GM19463 (cell line): ENCODE measurements around the gene AFDN.
"Not testable (repeated sequence)": the region's sequence is repeated elsewhere in the genome, so short reads cannot be mapped to it uniquely, and the experiment has no call there.

Source experiments
- ATAC-seq: cut with Tn5 transposase; IDR thresholded peaks from one replicate; pipeline ENCODE4 v1.9.1; 2021; ENCODE audit warnings: mild to moderate bottlenecking, moderate library complexity; ENCODE audit not compliant: unreplicated experiment

Gene AFDN

DNA sequence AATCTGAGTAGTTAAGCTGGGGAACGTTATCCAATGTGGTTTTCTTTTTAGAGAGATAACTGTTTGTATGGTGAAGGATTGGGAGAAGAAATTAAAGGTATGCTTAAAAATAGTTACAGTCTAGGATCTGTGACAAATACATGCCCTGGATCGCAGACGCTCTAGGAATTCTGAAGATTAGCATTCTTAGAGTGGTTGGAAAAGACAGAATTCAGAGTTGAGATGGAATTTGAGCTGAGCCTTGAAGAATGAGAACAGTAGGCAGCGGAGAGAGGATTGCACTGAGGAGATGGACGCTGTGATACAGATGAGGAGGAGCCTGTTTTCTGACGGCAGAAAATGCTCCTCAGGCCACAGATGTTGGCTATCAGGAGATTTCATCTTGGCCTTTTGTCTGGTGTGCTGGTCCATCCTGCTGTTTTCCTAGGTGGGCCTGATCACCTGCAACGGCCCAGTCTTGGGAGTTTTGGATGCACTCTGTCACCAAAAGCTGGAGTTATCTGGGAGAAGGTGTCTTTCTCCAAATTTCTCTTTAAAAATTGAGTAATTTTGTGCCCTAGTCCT, 122.5 kb downstream of the AFDN start:
- ATAC-seq, result no peak

DNA sequence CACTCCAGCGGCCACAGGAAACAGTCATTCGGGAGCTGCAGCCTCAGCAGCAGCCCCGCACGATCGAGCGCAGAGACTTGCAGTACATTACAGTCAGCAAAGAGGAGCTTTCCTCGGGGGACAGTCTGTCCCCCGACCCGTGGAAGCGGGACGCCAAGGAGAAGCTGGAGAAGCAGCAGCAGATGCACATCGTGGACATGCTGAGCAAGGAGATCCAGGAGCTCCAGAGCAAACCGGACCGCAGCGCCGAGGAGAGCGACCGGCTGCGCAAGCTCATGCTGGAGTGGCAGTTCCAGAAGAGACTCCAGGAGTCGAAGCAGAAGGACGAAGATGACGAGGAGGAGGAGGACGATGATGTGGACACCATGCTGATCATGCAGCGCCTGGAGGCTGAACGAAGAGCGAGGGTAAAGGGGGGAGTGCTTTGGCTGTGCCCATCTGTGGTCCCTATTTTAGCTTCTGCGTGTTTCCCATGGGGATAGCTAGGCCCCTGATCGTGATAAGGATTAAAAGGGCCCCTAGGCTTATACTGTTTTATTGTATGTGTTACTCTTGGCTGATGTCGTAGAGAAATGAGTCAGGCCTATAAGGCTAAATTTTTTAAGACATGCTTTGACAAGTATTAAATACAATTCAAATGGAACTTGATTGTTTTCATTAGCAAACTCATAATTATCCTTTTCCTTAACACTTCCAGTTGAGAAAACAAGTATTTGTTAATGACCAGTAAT, 125.2 kb downstream of the AFDN start:
- ATAC-seq, result no peak

DNA sequence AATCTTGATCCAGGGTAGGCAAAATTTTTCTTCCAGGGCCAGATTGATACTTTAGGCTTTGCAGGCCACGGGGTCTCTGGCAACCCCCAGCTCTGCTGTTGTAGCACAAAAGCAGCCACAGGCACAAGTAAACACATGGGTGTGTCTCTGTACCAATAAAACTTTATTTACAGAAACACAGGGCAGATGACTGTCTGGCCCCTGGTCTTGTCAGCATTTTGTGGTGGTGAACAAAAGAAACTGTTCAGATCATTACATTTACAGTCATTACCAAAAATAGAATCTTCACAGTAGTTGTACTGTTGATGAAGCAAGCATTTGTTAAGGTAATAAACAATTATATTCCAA, 125.8 kb downstream of the AFDN start:
- ATAC-seq, result no peak

- no peak for ATAC-seq
Measured at GRCh38 chr6:167953551-167953950, 126.8 kb downstream of the AFDN start.

DNA sequence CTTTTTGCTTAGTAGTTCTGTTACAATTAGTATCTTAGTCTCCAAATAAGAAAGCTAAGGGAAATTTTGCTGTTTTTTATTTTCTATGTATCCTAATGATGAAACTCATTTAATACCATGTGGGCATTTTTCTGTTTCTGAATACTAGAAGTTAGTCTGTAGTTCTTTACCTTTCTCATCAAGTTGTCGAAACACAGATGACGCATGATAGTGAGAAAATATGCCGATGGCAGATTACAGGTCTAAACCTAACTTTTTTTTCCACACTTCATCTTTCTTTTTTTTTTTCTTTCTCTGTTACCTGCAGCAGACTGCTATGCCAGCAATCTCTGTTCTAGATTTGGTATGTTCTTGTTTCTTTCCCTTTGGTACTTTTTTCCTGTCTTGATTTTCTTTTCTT, 127.4 kb downstream of the AFDN start:
- ATAC-seq, result no peak

DNA sequence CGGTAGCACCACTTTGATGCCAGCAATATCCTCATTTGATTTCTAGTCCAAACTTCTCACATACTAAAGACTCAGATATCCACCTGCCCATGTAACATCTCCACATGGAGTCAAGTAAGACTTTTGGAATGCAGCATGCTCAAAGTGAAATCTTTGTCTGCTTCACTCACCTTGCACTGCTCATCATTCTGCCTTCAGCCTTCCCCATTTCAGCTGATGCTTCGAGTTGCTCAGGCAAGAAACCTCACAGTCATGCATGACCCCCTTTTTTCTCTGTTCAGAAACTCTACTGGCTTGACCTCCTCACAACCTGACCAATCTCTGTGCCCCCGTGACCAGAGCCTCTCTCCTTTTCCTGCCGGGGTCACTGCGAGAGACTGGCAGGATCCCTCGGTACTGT, 129.8 kb downstream of the AFDN start:
- no peak for ATAC-seq

DNA sequence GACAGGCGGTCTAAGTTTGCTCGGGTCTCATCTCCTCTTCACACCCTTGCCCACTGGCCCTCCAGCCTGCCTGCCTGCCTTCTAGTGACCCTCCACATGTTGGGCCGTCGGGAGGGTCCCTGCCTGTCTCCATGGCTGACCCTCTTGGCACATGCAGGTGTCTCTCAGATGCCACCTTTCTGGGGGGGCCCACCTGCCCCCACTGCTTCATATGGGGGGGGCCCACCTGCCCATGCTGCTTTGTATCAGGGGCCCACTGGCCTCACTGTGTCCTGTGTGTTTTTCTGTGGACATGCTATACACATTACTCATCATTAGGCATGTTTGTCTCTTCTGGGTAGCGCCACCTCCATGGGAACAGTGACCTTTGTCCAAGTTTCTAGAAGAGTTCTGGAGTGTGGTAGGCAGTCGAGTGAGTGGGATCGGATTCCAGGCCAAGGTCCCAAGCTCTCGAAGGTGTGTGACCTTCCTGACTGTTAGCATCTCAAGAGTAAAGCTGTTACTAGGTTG, 130.3 kb downstream of the AFDN start:
- no peak for ATAC-seq

DNA sequence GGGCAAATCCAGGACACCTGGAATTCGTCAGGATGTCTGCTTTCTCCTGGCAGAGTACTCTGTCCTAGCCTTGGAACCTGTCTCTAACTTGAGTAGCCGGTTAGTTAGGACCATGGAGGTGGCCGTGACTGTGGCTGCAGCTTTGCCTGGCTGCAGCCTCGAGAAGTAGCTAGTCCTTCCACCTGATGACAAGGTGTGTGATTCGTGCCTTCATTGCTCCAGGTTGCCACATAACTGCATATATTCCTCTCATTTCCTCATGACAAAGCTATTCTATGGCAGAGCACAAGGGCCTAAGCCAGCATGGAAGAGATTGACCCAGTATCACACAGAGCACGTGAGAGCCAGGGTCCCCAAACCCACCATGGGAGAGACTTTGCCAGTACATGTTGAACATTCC, 130.9 kb downstream of the AFDN start:
- no peak for ATAC-seq

DNA sequence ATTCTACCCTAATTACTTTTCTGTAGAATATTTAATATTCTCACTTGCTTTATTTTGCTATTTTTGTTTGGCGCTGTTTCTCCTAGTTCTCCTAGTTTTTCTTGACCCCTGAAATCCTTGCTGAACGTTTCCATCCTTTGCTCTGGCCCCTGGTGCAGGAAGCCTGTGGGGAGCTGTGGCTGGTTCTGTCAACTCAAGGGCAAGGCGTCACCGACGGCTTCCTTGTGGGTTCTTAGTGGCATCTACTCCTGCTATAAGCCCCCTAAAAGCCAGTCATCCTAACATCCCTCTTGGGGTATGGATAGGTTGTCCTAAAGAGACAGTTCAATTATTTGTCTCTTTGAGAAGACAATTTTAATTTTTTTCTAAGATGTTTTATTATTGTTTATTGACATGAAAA, 133.9 kb downstream of the AFDN start:
- no peak for ATAC-seq

DNA sequence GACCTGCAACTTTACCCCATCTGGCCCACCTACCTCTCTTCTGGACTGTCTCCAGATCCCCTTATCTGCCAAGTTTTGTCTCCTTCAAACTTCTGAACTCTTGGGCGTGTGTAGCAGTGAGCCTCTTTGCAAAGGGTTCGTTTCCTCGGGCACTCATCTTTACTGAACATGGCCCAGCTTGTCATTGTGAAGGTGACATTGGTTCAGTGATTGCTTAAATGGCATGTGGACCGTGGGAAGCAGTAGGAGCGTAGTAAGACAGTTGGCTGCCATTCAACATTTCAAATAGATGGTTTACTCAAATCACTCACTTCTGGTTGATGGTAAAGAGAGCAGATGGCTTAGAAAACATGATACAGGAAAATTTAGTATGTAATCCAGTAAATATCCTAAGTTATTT, 136.0 kb downstream of the AFDN start:
- no peak for ATAC-seq

- no peak for ATAC-seq
Measured at GRCh38 chr6:167963589-167964057, 136.9 kb downstream of the AFDN start.

- ATAC-seq, result no peak
Measured at GRCh38 chr6:167965592-167966539, 139.2 kb downstream of the AFDN start.

DNA sequence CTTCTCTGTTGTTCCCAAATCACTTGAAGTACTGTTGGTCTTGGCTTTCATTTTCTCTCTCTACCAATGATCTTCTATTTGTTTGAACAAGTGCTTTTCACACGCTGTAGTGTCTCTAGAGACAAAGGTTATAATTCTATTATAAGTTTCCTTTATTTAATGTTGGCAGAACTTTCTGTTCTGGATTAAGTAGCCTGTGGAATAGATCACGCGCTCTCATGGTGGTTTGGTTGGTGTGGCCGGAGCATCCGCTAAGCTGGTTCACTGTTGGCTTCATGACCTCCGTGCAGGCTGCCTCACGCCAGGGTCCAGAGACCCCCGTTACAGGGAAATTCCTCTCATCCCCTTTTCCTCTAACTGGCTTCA, 139.8 kb downstream of the AFDN start:
- ATAC-seq, result no peak

GRCh38 chr6:167968091-167968490, 141.4 kb downstream of the AFDN start:
- no peak for ATAC-seq

GRCh38 chr6:167970230-167970629, 143.5 kb downstream of the AFDN start:
- ATAC-seq, result no peak

DNA sequence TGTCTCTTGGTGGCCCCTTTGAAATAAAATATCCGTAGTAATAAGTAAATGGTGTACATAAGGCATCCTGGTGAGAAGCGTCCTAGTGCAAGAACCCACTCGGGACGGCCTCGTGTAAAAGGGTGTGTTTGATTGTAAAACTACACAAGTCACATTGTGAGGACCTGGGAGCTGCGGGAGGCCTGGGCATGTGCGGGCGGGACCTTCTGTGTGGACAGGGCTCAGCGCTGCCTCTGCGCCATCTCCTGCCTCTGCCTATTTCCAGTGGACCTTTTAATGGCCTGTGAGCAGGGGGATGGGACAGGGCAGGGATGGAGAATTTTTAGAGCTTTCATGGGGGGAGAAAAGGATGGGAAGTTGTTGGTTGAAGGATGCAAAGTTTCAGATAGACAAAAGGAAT, 145.5 kb downstream of the AFDN start:
- ATAC-seq, result no peak

DNA sequence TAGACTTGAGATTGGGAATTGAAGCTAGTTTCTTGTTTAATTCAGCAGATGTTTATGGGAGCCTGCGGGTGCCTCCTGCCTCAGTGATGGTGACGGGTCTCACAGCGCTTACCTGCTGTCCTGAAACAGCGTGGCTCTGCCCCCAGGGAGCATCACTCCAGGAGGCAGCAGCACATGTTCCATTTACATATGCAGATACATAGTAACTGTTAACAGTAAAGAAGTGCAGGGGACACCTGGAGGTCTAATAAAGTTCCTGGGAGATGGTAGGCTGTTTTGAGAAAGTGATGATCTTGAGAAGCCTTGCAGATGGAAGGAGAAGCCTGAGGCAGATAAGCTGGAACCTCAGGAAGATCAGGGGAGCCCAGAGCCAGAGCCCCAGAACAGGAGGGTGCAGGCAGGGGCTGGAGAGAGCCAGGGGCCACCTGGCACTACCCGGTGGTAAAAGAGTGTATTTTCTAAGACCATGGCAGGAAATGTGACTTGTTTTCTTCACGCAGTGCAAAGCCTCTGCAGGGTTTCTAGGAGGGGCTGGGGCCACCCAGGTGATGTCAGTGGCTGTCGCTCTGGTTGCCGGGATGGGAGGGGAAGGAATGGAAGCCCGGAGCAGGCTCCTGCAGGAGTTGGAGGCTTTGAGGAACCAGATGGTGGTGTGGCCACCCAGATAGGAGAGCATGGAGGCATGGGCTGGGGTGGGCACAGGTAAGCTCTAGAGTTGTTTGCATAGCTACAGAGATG, 146.6 kb downstream of the AFDN start:
- no peak for ATAC-seq

DNA sequence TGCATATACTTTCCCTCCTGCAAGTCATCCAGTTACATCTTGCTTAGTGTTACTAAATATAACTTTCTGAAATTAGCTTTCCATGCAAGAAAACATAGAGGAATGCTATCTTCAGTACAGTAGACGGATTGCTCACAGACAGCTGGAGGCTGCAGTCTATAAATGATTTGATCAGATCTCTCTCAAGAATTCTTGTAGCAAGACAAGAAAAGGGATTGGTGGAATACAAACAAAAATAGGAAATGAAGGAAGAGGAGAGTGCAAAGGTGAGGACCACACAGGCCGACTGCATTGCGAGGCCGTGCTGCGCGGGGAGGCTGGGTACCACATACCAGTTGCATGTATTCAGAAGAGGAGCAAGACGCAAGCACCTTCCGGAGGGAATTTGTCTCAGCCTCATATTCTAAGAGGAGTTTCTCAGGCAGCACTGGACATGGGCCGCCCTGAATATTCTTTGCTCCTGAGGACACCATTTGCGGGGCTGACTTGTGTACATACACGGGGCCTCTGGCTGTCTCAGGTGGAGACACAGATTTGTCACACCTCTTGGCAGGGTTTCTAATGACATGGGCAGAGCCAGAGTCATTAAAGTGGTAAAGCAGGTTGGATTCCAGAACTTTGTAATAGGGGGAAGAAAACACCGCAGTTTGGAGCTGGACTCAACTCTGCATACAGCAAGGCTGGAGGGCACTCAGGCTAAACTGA, 148.1 kb downstream of the AFDN start:
- ATAC-seq, result no peak

DNA sequence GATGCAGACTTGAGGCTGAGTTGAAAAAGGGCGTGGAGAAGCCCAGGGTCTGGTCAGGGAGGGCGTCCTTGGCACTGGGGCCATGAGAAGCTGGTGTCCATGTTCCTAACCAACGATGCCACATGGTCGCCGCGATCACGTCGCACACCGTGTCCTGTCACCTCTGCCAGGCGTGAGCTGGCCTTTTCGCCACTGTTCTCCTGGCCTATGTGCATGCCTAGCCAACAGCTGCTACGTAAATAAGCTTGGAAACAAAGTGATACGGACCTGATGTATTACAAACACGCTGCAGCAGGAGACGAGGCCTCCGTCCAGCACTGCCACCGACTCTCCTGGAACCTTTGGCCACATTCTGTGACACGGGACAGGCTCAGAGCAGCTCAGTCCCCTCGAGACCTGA, 148.7 kb downstream of the AFDN start:
- no peak for ATAC-seq

GRCh38 chr6:167976116-167976657, 149.5 kb downstream of the AFDN start:
- ATAC-seq, result not testable (repeated sequence)
